ENCODE results near the gene RMND5B. TPM values are rescaled to one million over a fixed set of nuclear protein-coding genes. Genes with fewer than 3 reads are reported as not detected.
"Not testable (repeated sequence)": the region's sequence is repeated elsewhere in the genome, so short reads cannot be mapped to it uniquely, and the experiment has no call there.

RMND5B gene
- total RNA-seq, 1 experiment from 2014 or later: 17.6 TPM

DNA sequence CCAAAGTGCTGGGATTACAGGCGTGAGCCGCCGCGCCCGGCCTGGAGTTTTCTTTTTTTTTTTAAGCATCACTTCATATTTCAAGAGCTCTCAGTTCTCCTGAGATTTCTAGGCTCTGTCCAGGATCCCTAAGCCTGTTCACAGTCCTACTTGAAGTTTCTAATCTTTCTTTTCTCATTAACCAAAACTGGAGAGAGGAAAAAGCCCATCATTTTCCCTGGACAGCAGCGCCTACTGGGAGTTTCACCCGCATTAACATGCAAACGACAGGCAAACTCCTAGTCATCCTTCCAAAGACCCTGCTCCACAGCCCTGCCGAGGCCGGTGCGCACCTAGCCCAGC, 609 bp upstream of the RMND5B start:
- DNase-seq (ENCODE audit: low read depth): not testable (repeated sequence)

DNA sequence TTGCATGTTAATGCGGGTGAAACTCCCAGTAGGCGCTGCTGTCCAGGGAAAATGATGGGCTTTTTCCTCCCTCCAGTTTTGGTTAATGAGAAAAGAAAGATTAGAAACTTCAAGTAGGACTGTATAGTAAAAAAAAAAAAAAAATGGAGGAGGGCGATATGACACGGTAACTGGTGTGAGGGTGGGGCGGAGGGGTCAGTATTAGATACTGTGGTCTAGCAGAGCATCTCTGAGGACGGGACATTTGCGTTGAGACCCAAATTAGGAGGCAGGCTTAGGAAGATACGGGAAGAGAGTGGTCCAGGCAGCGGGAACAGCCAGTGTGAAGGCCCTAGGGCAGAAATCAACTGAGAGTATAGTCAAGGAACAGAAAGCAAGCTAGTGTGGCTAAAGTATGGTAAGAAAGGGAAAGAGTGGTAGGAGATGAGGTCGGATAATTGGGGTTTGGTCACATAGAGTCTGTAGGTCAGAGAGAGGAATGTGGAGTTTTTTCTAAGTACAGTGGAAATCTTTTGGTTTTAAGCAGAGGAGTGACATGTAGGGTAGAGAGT, 707 bp downstream of the RMND5B start:
- DNase-seq (ENCODE audit: low read depth): no peak

DNA sequence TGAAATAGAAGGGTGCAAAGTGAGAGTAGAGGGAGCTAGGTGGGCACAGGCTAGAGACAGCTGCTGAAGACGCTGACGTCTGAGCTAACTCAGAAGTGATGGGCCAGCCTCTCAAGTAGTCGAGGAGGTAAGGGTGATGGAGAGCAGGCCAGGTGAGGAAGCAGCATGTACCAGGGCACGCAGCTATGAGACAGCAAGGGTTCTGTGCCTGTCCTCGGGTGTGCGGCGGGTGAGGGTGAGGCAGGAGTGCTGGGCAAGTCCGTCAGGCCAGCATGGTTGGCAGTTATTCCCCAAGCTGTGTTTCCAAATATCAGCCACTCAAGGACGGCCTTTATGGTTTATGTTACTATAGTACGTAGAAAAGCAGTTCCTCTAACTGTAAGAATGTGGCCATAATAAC, 6.2 kb downstream of the RMND5B start:
- no peak for DNase-seq (ENCODE audit: low read depth)

DNA sequence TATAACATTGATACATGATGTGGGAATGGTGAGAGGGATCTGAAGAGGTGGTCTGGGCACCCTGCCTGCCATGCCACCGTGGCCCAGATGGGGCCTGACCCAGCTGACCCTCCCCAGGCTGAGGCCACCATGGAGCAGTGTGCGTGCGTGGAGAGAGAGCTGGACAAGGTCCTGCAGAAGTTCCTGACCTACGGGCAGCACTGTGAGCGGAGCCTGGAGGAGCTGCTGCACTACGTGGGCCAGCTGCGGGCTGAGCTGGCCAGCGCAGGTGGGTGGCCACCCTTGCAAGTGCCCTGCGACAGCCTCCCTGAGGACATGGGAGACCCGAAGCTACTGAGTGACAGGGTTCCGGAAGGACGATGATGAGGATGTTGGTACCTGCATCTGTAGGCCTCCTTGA, 7.2 kb downstream of the RMND5B start:
- DNase-seq (ENCODE audit: low read depth): no peak

DNA sequence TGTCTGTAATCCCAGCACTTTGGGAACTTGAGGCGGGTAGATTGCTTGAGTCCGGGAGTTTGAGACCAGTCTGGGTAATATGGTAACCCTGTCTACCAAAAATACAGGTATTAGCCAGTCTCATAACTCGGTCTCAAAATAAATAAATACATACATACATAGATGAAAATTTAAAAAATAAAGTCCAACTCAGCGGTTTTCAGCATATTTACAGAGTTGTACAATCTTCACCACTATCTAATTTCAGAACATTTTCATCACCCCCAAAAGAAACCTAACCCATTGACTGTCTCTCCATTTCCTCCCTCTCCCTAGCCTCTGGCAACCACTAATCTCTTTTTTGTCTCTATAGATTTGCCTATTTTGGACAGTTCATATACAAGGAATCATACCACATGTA, 10.7 kb downstream of the RMND5B start:
- no peak for DNase-seq (ENCODE audit: low read depth)

DNA sequence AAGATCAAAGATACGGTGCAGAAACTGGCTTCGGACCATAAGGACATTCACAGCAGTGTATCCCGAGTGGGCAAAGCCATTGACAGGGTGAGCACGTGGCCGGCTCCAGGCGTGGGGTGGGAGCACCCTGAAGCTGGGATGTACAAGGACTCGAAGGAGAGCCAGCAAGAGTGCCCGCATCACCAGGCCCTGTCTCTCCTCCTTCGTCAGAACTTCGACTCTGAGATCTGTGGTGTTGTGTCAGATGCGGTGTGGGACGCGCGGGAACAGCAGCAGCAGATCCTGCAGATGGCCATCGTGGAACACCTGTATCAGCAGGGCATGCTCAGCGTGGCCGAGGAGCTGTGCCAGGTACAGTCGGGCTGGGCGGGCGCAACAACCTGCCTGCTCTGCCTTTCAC, 11.8 kb downstream of the RMND5B start:
- DNase-seq (ENCODE audit: low read depth): no peak

DNA sequence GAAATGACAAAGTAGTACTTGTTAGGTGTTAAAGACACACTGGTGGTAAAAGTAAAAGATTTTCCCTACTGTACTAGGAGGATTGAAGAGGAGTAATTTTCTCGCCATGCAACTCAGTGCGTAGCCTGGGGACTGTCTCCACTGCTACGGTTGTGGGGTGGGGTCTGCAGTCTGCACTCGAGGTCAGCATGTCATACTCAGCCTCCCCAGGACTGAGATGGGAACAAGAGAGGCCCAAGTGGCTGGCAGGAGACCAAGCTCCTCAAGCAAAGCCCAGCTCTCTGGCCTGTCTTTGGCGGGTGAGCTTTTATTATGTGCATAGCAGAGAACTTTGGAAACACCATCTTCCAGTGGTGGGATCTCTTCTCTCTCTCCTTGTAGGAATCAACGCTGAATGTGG, 12.4 kb downstream of the RMND5B start:
- no peak for DNase-seq (ENCODE audit: low read depth)

DNA sequence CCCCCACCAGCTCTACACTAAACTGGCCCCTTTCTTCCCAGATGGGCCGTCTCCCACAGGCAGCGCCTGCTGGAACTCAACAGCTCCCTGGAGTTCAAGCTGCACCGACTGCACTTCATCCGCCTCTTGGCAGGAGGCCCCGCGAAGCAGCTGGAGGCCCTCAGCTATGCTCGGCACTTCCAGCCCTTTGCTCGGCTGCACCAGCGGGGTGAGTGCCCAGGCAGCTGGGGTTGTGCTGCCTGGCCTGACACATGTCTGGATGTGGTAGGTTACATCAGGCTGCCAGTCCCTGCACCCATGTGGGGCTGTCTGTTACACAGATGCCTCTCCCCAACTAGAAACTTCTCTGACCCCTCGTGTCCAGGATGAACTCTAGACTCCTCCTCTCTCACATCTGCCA, 13.1 kb downstream of the RMND5B start:
- DNase-seq (ENCODE audit: low read depth): no peak

DNA sequence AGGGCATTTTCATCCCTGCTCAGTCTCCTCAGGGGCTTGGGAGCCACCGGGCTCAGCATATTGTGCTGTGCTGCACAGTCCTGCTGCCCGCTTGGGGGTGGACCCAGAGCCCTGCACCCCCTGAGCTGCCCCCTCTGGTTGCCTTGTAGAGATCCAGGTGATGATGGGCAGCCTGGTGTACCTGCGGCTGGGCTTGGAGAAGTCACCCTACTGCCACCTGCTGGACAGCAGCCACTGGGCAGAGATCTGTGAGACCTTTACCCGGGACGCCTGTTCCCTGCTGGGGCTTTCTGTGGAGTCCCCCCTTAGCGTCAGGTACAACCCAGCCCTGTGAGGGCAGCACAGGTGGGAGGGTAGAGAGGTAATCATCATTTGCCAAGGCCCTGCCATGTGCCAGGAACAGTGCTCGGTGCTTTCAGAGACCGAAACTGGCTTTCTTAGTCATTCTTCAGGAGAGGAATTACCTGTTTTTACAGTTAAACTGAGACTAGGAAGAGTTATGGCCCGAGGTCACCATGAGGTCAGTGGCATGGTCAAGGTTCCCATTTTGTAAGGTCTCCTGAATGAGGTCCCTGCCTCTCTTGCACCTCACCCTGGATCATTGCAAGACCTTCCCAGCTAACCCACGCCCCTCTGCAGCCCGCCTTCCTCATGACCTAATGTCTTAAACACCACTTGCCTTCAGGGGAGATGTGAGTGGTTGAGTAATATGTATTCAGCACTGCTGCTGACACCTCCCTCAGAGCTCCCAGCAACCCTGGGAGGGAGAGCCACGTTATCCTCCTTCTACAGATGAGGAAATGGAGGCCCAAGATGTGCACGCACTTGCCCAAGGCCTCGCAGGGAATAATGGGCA, 15.4 kb downstream of the RMND5B start:
- DNase-seq (ENCODE audit: low read depth): peak; percentile 60

DNA sequence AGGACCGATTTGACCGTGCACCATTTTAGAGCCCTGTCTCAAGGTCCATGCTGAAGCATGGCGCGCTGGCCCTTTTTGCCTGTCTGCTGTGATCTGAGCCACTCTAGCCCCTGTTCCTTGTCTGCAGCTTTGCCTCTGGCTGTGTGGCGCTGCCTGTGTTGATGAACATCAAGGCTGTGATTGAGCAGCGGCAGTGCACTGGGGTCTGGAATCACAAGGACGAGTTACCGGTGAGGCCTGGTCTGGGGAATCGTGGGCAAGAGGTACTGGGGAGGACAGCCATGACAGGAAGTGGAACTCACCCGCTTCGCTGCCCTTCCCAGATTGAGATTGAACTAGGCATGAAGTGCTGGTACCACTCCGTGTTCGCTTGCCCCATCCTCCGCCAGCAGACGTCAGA, 16.6 kb downstream of the RMND5B start:
- no peak for DNase-seq (ENCODE audit: low read depth)

DNA sequence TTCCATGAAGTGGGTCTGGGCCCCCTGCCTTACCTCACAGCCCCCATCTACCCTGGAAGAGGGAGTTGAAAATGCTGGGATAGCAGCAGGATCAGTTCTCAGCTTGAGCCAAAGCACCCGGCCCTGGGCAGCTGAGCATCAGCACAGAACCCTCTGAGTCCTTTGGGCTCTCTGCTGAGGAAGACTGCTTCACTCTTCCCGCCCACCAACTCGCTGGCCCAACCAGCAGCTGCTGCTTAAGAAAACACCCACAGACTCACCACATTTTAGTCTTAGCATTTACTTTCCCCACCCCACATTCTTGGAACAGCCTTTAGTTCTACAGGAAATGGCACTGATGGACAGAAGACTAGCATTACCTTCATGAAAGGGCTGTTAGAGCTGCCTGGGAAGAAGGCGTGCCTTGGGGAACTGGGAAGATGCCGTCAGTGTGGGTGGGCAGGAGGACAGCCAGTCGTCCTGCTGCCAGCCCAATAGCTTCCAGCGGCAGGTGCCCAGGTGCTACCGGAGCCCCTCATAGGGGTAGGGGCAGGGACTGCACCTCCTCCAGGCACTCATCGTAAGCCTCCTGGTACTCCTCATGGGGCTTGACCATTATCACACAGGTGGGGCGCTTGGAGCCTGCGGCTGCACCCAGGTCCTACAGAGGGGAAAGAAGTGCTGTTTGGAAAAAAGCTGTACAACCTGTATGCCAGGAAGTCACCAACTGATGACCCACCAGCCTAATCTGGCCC, 18.6 kb downstream of the RMND5B start:
- no peak for DNase-seq (ENCODE audit: low read depth)

DNA sequence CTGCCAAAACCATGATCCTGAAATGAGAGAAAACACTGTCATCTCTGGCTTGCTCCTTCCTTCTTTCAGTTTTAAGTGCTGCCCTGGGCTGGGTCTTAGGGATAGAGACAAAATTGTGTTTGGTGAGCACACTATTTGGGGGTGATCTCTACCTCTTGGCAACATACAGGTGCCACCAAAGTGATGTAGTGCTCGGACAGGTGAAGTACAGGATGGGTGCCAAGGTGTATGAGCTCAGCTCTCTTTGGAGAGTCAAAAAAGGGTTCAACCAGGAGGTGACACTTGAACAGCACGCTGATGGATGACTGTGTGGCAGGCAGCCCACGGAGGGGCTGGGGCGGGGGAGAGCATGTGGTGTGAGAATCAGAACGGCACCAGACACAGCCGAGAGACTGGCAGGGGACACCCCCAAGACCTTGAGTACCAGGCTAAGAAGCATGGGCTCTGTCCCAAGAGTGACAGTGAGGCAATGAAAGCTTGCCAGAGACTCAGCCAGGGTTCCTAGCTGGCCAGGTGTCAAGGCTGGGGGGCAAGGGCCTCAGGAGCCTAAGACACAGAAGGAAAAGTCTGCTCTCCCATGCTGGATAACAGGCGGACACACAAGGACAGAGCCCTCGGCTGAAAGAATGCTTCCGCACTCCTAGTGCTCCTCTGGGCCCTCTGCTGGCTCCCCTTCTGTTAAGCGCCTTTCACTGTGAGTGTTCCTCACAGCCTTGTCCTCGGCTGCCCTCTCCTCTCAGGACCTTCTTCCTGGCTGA, 20.3 kb downstream of the RMND5B start:
- DNase-seq (ENCODE audit: low read depth): no peak

DNA sequence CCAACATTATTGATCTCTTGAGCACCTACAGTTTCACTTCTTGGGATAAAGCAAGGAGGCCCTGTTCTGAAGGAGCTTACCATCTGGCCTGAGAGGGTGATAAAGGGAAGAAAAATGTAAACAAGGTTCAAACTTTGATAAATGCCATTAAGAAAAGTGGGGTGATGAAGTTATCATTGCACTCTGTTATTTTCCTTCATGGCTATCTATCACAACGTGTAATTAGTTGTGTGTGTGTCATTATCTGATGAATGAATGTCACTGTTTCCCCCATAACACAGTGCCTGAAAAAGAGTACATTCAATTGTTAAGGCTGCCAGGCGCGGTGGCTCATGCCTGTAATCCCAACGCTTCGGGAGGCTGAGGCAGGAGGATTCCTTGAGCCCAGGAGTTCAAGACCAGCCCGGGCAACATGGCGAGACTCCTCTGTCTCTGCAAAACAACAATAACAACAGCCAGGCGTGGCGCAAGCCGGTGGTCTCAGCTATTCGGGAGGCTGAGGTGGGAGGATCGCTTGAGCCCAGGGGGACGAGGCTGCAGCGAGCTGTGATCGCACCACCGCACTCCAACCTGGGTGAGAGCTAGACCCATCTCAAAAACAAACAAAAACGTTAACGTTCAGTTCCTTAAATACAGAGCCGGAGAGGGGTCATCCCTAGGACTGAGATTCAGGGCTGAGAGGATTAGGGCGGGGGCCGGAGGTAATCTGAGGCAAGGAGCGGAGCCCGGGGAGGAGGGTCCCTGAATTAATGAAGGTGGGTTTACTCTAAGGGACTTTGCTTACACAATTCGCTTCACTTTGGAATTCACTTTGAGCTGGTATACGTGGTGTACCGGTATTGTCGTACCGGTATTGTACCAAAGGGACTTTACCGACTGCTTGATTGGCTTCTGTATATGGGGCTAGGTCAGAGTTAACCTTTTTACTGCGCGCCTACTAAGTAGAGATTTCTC, 22.0 kb downstream of the RMND5B start:
- DNase-seq (ENCODE audit: low read depth): no peak

DNA sequence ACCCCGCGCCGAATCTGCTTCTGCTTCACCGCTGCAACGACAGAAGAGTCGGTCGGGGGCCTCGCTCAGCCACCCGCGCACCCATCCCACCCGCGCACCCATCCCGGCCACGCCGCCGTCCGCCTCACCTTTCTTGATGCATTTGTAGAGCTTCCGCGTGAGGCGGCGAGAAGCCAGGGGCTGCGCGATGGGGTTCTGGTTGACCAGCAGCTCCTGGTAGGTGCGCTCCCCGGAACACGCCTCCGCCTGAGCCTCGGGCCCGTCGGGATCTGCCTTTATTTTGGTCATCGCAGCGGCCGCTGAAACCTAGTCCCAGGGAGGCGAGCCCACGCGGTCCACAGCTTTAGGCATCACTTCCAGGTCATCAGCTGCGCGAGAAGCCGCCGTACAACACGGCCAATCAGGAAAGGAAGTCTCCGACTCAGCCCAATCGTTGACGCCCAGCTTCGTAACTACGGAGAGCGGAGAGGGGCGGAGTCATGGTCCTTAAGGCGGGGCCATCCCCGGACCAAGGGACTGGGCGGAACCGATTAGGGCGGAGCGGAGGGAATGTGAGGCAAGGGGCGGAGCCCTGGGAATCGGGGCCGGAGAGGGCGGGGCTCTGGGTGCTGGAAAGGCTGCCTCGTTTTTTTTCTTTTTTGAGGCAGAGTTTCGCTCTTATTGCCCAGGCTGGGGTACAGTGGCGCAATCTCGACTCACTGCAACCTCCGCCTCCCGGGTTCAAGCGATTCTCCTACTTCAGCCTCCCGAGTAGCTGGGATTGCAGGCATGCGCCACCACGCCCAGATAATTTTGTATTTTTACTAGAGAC, 22.9 kb downstream of the RMND5B start, which contains the start of gene NHP2:
Gene NHP2, minus strand, starts transcription at position 356 of the 811 bp plus-strand sequence. Its CDS starts 68 bp downstream, at position 288.
- DNase-seq (ENCODE audit: low read depth): peak; percentile 97

DNA sequence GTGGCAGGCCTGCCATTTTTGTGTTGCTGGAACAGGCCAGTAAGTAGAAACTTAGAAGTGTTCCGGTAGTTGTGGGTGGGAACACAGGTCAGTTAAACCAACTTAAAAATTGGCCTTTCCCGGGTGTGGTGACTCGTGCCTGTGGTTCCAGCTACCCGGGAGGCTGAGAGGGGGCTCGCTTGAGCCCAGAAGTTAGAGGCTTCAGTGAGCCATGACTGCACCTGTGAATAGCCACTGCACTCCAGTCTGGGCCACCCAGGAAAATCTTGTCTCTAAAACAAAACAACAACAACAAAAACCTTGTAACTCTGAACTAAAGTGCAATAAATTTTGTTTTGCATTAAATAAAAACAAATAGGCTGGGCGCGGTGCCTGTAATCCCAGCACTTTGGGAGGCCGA, 24.3 kb downstream of the RMND5B start:
- DNase-seq (ENCODE audit: low read depth): no peak

DNA sequence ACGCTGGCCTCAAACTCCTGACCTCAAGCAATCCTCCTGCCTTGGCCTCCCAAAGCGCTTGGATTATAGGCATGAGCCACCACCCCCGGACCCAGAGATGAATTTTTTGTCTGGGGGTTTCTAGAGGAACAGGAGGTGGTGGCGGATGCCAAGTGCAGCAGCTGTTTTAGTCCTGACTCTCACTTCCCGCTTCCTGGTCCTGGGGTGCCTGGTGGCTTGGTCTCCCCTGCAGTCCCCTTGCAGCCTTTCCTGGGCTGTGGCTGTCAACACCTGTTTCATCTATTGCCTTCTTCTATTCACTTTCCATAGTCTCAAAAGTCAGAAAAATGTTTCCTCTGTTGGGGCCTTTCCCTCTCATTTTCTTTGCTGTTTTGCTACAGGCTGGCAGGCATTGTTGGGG, 29.4 kb downstream of the RMND5B start:
- DNase-seq (ENCODE audit: low read depth): no peak

DNA sequence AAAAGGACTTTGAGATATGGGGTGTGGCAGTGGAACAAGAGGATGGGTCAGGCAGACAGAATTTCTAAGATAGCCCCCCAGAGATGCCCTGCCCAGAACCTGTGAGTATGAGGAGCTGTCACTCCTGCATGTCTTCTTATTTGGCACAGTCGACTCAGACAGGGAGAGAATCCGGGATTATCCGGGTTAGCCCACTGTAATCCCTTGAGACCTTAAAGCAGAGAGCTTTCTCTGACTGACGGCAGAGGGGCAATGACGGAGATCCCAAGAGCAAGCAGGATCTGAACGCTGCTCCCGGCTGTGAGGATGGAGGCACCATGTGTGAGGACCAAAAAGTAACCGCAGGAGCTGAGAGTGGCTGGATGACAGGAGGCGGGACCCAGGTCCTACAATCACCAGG, 31.7 kb downstream of the RMND5B start:
- no peak for DNase-seq (ENCODE audit: low read depth)

DNA sequence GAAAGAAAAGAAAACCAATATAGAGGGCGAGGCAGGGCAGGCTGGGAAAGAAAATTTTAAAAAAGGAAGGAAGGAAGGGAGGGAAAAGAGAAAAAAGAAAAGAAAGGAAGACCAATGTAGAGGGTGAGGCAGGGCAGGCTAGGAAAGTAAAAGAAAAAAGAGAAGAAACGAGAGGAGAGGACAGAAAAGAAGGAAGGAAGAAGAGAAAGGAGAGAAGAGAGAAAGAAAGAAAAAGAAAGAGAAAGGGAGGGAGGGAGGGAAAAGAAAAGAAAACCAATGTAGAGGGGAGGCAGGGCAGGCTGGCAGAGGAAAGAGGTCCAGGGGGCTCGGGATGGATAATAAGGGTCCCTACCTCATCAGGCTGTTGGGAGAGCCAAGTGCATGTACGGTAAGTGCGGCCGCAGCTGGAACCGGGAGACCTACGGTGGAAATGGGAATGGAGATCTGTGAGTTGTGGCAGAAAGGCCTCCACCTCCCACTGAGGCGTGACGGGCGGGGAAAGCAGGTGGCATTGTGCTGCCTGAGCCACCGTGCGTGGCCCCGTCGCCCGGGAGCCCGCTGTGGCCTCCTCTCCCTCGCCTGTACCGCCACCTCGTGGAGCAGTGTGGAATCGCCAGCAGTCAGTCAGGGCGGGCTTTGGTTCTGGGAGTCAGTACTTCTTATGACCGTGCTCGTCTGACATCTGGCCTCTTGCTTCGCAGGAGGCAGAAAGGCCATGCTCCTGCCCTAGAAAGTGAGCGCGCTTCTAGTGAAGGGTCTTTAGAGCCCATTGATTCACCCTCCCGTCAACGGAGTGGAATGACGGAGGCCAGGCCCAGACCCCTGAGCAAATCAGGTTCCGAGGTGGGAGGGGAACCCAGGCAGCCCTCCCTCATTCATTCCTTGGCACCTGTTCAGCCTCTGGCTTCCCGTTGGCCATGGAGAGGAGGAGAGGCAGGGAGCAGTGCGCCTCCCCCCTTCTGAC, 33.2 kb downstream of the RMND5B start:
- DNase-seq (ENCODE audit: low read depth): peak; percentile 68

DNA sequence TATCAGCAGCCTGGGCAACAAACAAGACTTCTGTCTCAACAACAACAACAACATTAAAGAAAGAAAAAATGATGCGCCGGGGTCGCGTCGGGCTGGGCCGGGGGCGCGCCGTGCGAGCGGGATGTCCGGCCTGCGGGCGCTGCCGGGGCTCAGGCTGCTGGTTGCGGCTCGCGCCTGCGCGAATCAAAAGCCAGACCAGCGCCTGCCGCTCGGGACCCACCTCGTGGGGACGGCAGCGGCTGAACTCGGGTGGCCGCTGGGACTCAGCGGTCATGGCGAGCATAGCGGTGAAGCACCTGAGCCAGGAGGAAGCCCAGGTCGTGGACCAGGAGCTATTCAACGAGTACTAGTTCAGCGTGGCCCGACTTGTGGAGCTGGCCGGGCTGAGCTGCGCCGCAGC, 34.8 kb downstream of the RMND5B start:
- DNase-seq (ENCODE audit: low read depth): no peak
